ENCODE results near the gene CTDNEP1. TPM values are rescaled to one million over a fixed set of nuclear protein-coding genes. Genes with fewer than 3 reads are reported as not detected.

CTDNEP1 gene
- total RNA-seq, 2 experiments from 2014 or later: 159 to 160 TPM

DNA sequence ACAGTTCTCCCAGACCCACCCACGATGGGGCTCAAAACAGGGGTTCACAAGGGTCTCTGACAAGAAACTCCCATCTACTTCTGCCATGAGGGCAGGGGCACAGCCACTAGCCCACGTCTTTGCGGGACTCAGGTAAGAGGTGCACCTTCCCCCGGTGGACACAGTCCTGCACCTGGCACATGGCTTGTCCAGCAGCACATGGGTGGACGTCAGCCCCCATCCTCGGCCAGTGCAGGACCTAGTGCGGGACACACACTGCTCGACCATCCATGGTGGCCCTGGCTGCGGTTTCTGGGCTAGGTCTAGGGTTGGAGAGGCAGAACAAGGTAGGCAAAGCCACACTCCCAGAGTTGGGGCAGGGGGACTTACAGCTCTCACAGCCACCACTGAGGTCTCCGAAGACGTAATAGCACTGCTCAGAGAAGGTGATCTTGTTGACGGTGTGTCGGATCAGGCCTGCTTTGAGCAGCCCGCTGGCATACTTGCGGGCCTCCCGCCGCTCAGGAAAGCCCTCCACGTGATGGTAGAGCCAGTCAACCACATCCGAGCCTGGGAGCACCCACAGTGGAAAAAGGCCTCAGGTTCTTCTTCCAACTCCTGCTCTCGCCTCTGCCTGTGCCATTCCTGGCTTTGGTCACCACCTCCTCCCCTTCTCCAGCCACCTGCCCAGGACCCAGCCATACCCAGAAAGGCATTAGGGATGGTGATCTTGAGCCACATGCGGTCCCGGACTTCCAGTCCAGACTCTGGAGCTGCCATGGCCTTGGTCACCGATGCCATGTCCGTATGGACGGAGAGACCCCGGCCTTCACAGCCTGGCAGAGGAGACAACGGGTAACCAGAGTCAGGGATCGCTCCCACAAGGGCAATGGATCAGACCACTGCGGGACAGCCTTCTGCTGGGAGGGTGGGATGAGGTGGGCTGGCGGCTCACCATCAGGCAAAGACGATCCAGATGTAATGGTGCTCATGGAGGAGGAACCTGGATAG lies 24.5 kb downstream of the CTDNEP1 start:
- Mint-ChIP-seq H3K27ac (no peak overlapping the region), H3K9me3 (no peaks in the 10 kb centered on the region), H3K4me3 (no peak overlapping the region), H3K27me3 (no peaks in the 10 kb centered on the region), H3K4me1 (ENCODE audit: low read depth) (peaks cover 18% of the 10 kb centered on the region), H3K36me3 (ENCODE audit: low read depth) (peaks cover 42% of the 10 kb centered on the region)
- intact Hi-C loops (cut with micrococcal nuclease): no loop called here
- TF ChIP-seq, protein P1, sequence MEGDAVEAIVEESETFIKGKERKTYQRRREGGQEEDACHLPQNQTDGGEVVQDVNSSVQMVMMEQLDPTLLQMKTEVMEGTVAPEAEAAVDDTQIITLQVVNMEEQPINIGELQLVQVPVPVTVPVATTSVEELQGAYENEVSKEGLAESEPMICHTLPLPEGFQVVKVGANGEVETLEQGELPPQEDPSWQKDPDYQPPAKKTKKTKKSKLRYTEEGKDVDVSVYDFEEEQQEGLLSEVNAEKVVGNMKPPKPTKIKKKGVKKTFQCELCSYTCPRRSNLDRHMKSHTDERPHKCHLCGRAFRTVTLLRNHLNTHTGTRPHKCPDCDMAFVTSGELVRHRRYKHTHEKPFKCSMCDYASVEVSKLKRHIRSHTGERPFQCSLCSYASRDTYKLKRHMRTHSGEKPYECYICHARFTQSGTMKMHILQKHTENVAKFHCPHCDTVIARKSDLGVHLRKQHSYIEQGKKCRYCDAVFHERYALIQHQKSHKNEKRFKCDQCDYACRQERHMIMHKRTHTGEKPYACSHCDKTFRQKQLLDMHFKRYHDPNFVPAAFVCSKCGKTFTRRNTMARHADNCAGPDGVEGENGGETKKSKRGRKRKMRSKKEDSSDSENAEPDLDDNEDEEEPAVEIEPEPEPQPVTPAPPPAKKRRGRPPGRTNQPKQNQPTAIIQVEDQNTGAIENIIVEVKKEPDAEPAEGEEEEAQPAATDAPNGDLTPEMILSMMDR (IDR thresholded peaks at IDR 0.05): no peak
- ChIA-PET CTCF (no interaction called here), POLR2A (no interaction called here)
- no peak for DNase-seq
- ATAC-seq: no peak

DNA sequence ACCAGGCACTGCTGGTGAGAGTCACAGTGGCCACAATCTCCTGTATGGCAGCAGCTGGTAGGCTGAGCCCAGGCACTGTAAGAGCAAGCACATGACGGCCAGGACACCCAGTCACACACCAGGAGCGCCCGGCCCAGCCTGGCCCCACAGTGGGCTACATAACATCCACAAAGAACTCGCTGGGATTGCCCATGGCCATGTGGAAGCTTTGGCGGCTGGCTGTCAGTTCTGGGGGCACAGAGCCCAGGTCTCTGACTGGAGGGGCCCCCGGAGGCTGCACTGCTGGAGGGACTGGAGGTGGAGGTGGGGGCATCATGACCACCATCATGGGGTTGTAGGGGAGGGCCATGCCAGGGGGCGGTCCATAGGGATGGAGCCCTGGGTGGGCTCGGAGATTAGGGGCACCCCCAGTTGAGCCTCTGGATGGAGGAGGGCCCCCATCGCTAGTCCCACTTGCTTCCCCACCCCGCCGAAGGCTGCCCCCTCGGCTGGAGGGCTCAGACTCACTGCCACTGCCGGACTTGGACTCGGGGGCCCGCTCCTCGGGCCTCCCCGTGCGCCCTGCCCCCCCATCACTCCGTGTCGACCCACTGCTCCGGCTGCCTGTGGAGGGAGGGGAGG lies 25.7 kb downstream of the CTDNEP1 start:
- intact Hi-C loops (cut with micrococcal nuclease): no loop called here
- H3K4me3 Mint-ChIP-seq: no peak overlapping the region
- POLR2A ChIA-PET: interaction anchor here (13.2 kb wide), 1 partner anchor 11 kb away, joined by 261 read pairs; the partner anchor contains the start of genes DVL2, GABARAP and PHF23
- H3K4me1 Mint-ChIP-seq (ENCODE audit: low read depth): peaks cover 21% of the 10 kb centered on the region
- DNase-seq (no peak), ATAC-seq (no peak)
- CTCF ChIA-PET: no interaction called here
- TF ChIP-seq, protein P1 (IDR thresholded peaks at IDR 0.05): no peak
- H3K9me3 Mint-ChIP-seq: no peaks in the 10 kb centered on the region
- H3K36me3 Mint-ChIP-seq (ENCODE audit: low read depth): peaks cover 45% of the 10 kb centered on the region
- H3K27ac Mint-ChIP-seq: no peak overlapping the region
- no peaks in the 10 kb centered on the region for H3K27me3 Mint-ChIP-seq

DNA sequence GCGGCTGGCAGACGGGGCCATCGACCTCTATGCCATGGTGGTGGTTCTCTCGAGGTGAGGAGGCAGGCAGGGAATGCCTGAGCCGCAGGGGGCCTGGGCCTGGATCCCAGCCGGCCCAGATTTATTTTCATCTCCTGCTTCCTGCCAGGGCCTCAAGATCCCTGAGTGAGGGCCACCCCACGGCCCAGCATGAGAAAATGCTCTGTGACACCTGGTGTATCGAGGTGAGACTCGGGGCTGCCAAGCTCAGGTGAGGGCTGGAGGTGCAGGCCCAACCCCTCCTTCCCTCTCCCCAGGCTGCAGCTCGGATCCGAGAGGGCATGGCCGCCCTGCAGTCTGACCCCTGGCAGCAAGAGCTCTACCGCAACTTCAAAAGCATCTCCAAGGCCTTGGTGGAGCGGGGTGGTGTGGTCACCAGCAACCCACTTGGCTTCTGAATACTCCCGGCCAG lies 26.8 kb downstream of the CTDNEP1 start:
- H3K9me3 Mint-ChIP-seq: no peaks in the 10 kb centered on the region
- H3K4me3 Mint-ChIP-seq: no peak overlapping the region
- no peaks in the 10 kb centered on the region for H3K27me3 Mint-ChIP-seq
- DNase-seq (no peak), ATAC-seq (no peak)
- no peak overlapping the region for H3K27ac Mint-ChIP-seq
- TF ChIP-seq, protein P1 (IDR thresholded peaks at IDR 0.05): no peak
- intact Hi-C loops (cut with micrococcal nuclease): no loop called here
- peaks cover 26% of the 10 kb centered on the region for H3K4me1 Mint-ChIP-seq (ENCODE audit: low read depth)
- CTCF ChIA-PET: no interaction called here
- peaks cover 49% of the 10 kb centered on the region for H3K36me3 Mint-ChIP-seq (ENCODE audit: low read depth)
- POLR2A ChIA-PET: interaction anchor here (2.1 to 13.2 kb wide), 2 partner anchors 12 to 84 kb away, joined by 4 to 261 read pairs; partner anchors contain the start of genes DVL2, GABARAP and PHF23

DNA sequence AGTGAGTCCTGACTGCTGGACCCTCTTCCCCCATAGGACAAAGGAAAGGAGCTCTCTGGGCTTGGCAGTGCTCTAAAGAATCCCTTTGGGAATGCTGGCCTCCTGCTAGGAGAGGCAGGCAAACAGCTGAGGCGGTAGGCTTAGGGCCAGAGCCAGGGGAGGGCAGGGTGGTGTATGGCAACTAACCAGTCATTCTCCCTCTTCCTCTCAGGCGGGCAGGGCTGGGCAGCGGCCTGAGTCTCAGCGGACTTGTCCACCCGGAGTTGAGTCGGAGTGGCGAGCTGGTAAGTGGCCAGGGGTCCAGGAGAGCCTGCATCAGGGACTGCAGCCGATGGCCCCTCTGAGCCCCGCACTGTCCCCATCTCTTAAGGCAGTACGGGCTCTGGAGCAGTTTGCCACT lies 27.4 kb downstream of the CTDNEP1 start:
- POLR2A ChIA-PET: interaction anchor here (2.1 to 13.2 kb wide), 2 partner anchors 13 to 84 kb away, joined by 4 to 261 read pairs; partner anchors contain the start of genes DVL2, GABARAP and PHF23

More for the DNA sequence above, 27.4 kb downstream of the CTDNEP1 start:
- H3K4me1 Mint-ChIP-seq (ENCODE audit: low read depth): peaks cover 31% of the 10 kb centered on the region
- no peak overlapping the region for H3K27ac Mint-ChIP-seq
- CTCF ChIA-PET: interaction anchor here (1.4 kb wide), 1 partner anchor 72 kb away, joined by 6 read pairs; no protein-coding TSS in a partner anchor
- peaks cover 46% of the 10 kb centered on the region for H3K36me3 Mint-ChIP-seq (ENCODE audit: low read depth)
- intact Hi-C loops (cut with micrococcal nuclease): no loop called here
- DNase-seq: no peak
- TF ChIP-seq, protein P1 (IDR thresholded peaks at IDR 0.05): no peak
- no peak overlapping the region for H3K4me3 Mint-ChIP-seq
- ATAC-seq: no peak
- no peaks in the 10 kb centered on the region for H3K9me3 Mint-ChIP-seq
- H3K27me3 Mint-ChIP-seq: no peaks in the 10 kb centered on the region
